ENCODE data around the gene XBP1.
"Not testable (repeated sequence)": the region's sequence is repeated elsewhere in the genome, so short reads cannot be mapped to it uniquely, and the experiment has no call there.

XBP1 gene

GRCh38 chr22:28800308-28801041 is at the start of gene XBP1:
TSS of gene XBP1 (minus strand) at chr22:28800569.
- DNase-seq (ENCODE audit: low read depth, low spot score) = peak; percentile 72

DNA sequence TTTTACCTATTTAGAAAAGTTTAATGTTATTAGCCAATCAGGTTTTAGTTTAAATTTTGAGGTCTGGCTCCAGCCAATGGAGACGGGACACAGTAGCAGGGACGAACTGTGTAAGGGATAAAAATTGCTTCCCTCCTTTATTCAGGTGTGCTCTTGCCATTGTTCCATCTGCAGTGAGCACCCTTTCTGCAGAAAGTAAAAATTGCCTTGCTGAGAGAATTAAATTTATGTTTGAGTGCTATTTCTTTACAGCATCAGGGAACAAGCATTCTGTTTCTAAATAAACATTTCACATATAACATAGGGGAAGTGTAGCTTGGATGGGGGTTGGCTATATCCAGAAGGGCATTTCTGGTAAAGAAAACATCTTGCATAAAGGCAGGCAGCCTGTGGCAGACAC is 46.6 kb upstream of the XBP1 start:
- DNase-seq (ENCODE audit: low read depth, low spot score) = no peak

GRCh38 chr22:28844277-28844676 is 43.9 kb upstream of the XBP1 start:
- not testable (repeated sequence) for DNase-seq (ENCODE audit: low read depth, low spot score)

DNA sequence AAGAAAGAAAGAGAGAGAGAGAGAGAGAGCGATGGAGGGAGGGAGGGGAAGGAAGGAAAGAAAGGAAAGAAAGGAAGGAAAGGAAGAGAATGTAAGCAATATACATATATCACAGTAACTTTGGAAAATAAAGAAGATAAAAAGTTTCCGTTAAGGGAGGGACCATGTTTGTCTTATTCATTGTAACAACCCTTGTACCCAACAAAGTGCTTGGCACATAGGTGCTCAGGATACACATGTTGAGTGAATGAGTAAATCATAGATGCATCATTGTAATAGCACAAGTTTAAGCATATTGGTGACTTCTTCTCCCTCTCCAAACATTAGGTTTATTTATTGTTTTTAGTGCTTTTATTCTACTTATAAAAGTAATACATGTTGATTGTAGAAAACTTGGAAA is 43.3 kb upstream of the XBP1 start:
- no peak for DNase-seq (ENCODE audit: low read depth, low spot score)

- DNase-seq (ENCODE audit: low read depth, low spot score) = no peak
These were observed 40.7 kb upstream of the XBP1 start for GRCh38 chr22:28841111-28841510.

GRCh38 chr22:28838971-28839370 is 38.6 kb upstream of the XBP1 start:
- DNase-seq (ENCODE audit: low read depth, low spot score) = no peak

GRCh38 chr22:28837640-28838039 is 37.3 kb upstream of the XBP1 start:
- DNase-seq (ENCODE audit: low read depth, low spot score) = no peak

DNA sequence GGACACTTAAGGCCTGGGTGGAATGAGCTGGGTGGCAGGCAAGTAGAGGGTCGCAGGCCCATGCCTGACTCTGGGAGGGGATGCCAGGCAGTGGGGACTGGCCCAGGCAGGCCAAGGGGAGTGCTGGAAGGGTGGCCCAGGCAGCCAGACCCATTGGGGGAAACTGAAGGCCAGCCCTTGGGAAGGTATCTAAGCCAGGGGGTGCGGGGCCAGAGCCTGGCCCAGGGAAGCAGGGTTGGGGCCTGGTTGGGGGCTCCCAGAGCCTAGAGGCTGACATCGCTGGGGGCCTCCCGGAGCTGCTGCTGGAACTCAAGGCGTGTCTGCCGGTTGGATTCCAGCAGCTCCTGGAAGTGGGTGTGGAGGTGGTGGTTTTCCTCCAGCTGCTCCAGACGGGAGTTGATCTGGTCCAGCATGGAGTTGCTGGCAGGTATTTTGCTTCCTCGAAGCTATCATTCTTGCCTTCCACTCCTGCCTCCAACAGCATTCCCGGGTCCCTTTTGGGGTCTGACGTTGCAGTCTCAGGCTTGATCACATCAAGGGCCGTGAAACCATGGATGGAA is 35.3 kb upstream of the XBP1 start:
- DNase-seq (ENCODE audit: low read depth, low spot score) = no peak

DNA sequence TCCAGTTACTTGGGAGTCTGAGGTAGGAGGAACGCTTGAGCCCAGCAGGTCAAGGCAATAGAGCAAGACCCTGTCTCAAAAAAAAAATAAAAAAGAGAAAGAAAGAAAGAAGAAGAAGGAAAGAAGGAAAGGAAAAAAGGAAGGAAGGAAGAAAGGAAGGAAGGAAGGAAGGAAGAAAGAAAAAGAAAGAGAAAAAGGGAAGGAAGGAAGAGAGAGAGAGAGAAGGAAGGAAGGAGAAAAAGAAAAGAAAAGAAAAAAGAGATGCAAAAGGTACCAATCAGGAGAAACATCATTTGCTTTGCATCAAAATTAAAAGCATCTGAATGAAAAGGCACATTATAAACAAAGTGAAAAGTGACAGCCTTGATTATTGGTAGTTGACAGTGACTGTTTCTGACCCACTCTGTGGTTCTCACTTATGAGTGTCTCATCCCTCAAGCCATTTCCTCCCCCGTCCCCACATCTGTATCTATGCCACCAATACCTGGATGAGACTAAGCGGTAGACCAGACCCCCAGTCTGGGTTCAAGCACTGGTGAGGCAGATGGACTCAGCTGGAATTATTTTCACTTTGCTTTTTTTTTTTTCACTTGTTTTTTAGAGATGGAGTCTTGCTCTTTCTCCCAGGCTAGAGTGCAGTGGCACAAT is 33.0 kb upstream of the XBP1 start:
- no peak for DNase-seq (ENCODE audit: low read depth, low spot score)

- no peak for DNase-seq (ENCODE audit: low read depth, low spot score)
These were observed 32.4 kb upstream of the XBP1 start for GRCh38 chr22:28832731-28833130.

DNA sequence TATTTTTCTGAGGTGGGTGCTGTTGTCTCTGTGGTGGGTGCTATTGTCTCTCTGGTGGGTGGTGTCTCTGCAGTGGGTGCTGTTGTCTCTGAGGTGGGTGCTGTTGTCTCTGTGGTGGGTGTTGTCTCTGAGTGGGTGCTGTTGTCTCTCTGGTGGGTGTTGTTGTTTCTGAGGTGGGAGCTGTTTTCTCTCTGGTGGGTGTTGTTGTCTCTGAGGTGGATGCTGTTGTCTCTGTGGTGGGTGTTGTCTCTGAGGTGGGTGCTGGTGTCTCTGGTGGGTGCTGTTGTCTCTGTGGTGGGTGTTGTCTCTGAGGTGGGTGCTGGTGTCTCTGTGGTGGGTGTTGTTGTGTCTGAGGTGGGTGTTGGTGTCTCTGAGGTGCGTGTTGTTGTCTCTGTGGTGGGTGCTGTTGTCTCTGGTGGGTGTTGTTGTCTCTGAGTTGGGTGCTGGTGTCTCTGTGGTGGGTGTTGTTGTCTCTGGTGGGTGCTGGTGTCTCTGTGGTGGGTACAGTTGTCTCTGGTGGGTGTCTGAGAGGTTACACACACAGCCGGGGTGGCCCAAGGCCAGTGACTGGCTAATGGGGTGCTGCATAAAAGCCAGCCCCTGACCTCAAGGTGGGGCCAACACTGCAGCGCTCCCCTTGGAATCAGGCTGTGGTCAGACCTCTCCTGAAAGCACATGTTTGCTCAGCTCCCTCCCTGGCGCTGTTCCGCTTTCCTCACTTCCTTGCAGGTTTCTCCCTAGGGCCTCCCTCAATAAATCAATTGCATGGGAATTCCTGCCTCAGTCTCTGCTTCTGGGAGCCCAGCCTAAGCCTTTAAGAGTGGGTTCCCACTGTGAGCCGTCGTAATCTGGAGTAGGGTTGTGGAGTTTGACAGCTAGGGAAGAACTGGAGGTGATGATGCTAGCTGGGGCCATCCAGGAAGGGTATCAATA is 31.0 kb upstream of the XBP1 start:
- DNase-seq (ENCODE audit: low read depth, low spot score) = no peak

DNA sequence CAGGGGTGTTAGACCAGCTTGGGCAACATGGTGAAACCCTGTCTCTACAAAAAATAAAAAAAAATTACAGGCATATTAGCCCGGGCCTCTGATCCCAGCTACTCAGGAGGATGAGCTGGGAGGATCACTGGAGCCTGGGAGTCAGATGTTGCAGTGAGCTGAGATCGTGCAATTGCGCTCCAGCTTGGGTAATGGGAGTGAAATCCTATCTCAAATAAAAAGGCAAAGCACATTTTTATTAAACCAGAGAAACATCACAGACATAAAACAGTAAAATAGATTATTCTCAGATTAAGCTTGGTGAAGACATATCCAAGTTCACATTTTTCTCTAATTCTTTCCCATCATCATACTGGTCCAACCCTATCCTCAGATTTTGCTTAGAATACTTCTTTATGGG is 30.1 kb upstream of the XBP1 start:
- no peak for DNase-seq (ENCODE audit: low read depth, low spot score)

GRCh38 chr22:28829358-28830181 is 29.2 kb upstream of the XBP1 start:
- peak; percentile 37 for DNase-seq (ENCODE audit: low read depth, low spot score)

DNA sequence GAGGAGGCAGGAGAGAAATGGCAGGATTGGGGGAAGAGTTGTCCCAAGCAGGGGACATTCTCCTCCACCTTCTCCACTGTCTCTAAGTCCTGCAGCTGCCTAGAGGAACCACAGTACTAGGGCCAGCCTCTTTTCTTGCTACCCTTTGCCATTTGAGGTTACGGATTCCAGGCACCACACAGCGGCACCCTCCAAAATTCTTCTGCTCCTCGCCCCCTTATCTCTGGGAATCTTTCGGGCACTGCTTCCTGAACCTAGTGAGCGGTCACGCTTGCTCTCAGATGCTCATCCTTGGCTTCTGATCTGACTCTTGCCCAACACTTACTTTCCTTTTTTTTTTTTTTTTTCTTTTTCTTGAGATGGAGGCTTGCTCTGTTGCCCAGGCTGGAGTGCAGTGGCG is 26.6 kb upstream of the XBP1 start:
- no peak for DNase-seq (ENCODE audit: low read depth, low spot score)

- DNase-seq (ENCODE audit: low read depth, low spot score) = not testable (repeated sequence)
These were observed 26.1 kb upstream of the XBP1 start for GRCh38 chr22:28826430-28826829.

GRCh38 chr22:28824455-28824854 is 24.1 kb upstream of the XBP1 start:
- DNase-seq (ENCODE audit: low read depth, low spot score) = not testable (repeated sequence)

GRCh38 chr22:28822930-28823551 is 22.7 kb upstream of the XBP1 start:
- no peak for DNase-seq (ENCODE audit: low read depth, low spot score)

DNA sequence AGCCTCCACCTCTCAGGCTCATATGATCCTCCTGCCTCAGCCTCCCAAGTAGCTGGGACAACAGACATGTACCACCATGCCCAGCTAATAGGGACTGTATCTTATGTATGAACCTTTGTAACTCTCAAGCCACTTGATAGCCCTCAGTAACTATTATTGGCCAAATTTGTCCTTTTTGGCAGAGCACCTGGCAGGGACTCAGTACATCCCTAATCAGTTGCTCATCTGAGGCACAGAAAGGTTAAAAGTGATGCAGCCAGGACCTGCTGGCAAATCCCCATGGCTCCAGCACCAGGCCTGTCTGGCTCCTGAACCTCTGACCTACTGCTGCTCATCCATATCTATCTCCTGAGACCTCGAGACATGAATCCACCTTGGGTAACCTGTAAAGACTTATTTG is 21.1 kb upstream of the XBP1 start:
- DNase-seq (ENCODE audit: low read depth, low spot score) = no peak

DNA sequence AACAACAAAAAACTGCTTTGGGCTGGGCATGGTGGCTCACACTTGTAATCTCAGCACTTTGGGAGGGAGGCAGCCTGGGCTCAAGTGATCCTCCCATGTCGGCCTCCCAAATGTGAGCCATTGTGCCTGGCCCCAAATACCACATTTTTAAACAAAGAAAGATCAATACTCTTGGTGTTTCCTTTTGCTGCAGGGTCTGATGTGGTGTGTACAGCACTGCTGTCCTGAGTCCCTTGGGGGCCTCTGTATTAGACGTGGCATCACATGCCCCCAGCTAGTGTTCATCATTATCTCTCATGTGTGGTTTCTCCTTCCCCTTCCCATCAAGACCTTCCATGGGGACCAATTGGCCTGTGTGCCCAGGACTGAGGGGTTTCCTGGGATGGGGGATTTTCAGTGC is 20.5 kb upstream of the XBP1 start:
- no peak for DNase-seq (ENCODE audit: low read depth, low spot score)

DNA sequence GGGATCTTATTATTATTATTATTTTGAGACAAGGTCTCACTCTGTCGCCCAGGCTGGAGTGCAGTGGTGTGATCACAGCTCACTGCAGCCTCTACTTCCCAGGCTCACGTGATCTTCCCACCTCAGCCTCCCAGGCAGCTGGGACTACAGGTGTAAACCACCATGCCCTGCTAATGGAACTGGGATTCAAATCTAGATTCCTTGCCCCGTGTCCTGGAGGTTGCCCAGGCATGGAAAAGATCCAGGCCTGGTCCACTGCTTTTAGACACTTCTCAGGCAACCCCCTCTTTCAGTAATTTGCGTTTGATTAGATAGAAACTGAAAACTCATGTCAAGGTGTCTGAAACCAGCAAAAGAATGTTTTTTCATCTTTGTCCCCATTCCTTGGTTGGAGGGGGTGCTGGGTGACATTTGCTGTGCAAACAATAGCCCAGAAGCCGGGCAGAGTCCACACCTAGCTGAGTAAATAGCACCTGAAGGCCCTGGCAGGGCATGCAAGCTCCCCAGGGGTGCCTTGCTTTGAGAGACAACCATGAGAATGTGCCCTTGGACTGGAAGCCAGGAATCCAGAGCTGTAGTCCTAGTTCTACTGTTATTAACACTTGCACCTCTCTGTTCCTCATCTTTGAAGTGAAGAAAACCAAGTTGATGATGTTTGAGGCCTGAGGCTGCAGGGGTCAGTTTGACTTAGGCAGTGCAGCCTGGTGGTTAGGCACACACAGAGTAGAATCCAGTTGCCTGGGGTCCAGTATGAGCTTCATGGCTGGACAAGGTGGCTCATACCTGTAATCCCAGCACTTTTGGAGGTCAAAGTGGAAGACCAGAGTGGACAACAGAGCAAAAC is 19.1 kb upstream of the XBP1 start:
- no peak for DNase-seq (ENCODE audit: low read depth, low spot score)
